Right cardiac atrium (tissue), 5 donors: ENCODE data around the gene CTSH. TPM values are rescaled to one million over a fixed set of nuclear protein-coding genes. Genes with fewer than 3 reads are reported as not detected.
"Not testable (repeated sequence)": the region's sequence is repeated elsewhere in the genome, so short reads cannot be mapped to it uniquely, and the experiment has no call there.

ENCODE experiments used
- ATAC-seq, 2 donors: fragments of 200-7000 bp; cut with Tn5 transposase; one replicate each; pipeline versions ENCODE4 v1.8.0 to v1.9.1; 2020; ENCODE audit warnings: moderate library complexity in 2 of 2, mild to moderate bottlenecking in 1 of 2
- DNase-seq, 3 donors: peaks; one replicate each; pipeline ENCODE4 v3.0.0-alpha.2; 2020
- H3K27ac ChIP-seq: one replicate; pipeline ENCODE4 v1.5.1; 2013; ENCODE audit warnings: mild to moderate bottlenecking, low read length, control low read depth, moderate library complexity
- H3K27me3 ChIP-seq: one replicate; pipeline ENCODE4 v1.6.1; 2013; ENCODE audit not compliant: control insufficient read depth, insufficient read depth
- H3K4me1 ChIP-seq: one replicate; pipeline ENCODE4 v1.6.1; 2013; ENCODE audit warnings: low read length; ENCODE audit not compliant: control insufficient read depth, insufficient read depth
- H3K4me3 ChIP-seq: one replicate; pipeline ENCODE4 v1.5.1; 2013; ENCODE audit warnings: low read length, control low read depth
- H3K9me3 ChIP-seq: one replicate; pipeline ENCODE4 v1.6.1; 2013; ENCODE audit warnings: low read length; ENCODE audit not compliant: control insufficient read depth
- WGBS: extraction: QIAGEN DNeasy Blood & Tissue Kit; methylation state at CpG from one replicate; pipeline ENCODE4 v1.1.7; 2013; 5-methylcytosine and 5-hydroxymethylcytosine counted together
- intact Hi-C, 4 donors: fragments of 100-400 bp; cut with DNase I; formaldehyde crosslinking; loops; one replicate each; pipeline versions ENCODE4 v1.11.0 to v1.14.0; 2022 to 2023
- polyA plus RNA-seq: library from polyadenylated mRNA; stranded (reverse); fragments of 200-250 nt; gene quantifications from one replicate; pipeline ENCODE4 v1.2.3, GENCODE V29; 2013
- total RNA-seq, 4 donors: library from RNA; stranded (reverse); fragmentation: NEBNext Ultra II Directional; extraction: Animal tissue kit (Norgen Biotek cat#: 25700); gene quantifications; one replicate each; pipeline ENCODE4 v1.2.1, GENCODE V29; 2021
- donor health status: healthy with polysubstance abuse.
- donor health status: DM: no; HTN: yes; CAD: no.
- donor health status: DM: no; HTN: no; CAD: no.
- donor health status: DM: no; HTN: yes; CAD: no; lungs with severe emphysema.
- donor health status: DM: yes; HTN: yes; CAD: no.

The CTSH gene
- total and polyA plus RNA-seq, 5 donors: 41.0 to 126 (median 85.5) TPM

GRCh38 chr15:78904599-78905358 lies 40.1 kb downstream of the CTSH start:
- Histone ChIP-seq H3K27me3 (no peaks in the 10 kb centered on the region), H3K9me3 (no peaks in the 10 kb centered on the region), H3K4me1 (peaks cover 4% of the 10 kb centered on the region), H3K4me3 (no peak overlapping the region), H3K27ac (no peak overlapping the region)
- intact Hi-C loops: loop anchor here in 1 of 4 donors (5.0 kb wide), 1 partner anchor 73 kb away; no protein-coding TSS in a partner anchor
- 72% methylated on average over 6 of the region's 6 CpGs for WGBS
- DNase-seq: no peak
- ATAC-seq: no peak

DNA sequence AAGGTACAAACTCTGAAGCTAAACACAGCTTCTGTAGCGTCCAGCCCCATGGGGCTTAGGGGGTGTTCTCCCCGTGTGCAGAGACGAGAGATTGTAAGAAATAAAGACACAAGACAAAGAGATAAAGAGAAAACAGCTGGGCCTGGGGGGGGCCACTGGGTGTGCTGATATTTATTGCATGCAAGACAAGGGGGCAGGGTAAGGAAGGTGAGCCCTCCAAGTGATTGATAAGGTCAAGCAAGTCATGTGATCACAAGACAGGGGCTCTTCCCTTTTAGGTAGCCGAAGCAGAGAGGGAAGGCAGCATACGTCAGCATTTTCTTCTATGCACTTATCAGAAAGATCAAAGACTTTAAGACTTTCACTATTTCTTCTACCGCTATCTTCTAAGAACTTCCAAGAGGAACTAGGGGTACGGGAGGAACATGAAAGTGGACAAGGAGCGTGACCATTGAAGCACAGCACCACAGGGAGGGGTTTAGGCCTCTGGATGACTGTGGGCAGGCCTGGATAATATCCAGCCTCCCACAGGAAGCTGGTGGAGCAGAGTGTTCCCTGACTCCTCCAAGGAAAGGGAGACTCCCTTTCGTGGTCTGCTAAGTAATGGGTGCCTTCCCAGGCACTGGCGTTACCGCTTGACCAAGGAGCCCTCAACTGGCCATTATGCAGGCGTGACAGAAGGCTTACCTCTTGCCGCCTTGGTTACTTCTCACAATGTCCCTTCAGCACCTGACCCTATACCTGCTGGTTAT lies 42.4 kb downstream of the CTSH start:
- H3K4me3 ChIP-seq, ATAC-seq, H3K4me1 ChIP-seq, H3K27me3 ChIP-seq, H3K9me3 ChIP-seq, intact Hi-C loops, H3K27ac ChIP-seq: not testable (repeated sequence)
- DNase-seq: peak in 1 of 3 donors; percentile 69
- WGBS: 56% methylated on average over 13 of the region's 13 CpGs

DNA sequence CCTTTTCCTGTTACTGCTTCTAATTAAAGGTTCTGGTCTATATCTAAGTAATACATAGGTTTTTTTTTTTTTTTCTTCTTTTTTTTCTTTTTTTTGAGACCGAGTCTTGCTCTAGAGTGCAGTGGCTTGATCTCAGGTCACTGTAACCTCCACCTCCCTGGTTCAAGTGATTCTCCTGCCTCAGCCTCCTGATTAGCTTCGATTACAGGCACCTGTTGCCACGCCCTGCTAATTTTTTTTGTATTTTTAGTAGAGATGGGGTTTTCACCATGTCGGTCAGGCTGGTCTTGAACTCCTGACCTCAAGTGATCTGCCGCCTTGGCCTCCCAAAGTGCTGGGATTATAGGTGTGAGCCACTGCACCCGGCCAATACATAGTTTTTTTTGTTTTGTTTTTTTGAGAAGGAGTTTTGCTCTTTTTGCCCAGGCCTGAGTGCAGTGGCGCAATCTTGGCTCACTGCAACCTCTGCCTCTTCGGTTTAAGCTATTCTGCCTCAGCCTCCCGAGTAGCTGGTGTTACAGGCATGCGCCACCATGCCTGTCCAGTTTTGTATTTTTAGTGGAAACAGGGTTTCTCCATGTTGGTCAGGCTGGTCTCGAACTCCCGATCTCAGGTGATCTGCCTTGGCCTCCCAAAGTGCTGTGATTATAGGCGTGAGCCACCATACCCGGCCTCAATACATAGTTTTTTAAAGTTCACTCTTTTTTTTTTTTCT lies 43.9 kb downstream of the CTSH start:
- intact Hi-C loops, H3K4me1 ChIP-seq: not testable (repeated sequence)

DNA sequence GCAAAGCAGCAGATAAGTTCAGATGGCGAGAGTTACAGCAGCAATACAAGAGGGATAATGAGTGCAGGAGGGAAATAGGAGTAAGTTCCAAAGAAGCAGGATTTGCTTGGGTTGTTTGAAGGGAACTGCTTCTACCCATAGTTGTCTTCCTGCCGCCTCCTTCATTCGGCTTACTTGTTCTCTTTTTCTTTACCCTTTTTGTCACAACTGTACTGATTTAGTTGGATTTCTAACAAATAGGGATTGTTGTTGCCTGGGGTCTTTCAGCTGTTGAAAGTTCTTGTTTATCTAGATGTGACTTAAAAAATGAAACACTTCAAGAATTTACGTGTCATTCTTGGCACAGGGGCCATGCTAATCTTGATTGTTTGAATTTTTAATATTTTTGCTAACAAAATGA lies 46.3 kb downstream of the CTSH start:
- 77% methylated on average over 4 of the region's 4 CpGs for WGBS
- no peak for ATAC-seq
- Histone ChIP-seq H3K9me3 (no peaks in the 10 kb centered on the region), H3K4me1 (peaks cover 4% of the 10 kb centered on the region), H3K27ac (no peak overlapping the region), H3K27me3 (no peaks in the 10 kb centered on the region), H3K4me3 (no peak overlapping the region)
- intact Hi-C loops: no loop called here
- DNase-seq: no peak

More for the DNA sequence above, 43.9 kb downstream of the CTSH start:
- H3K4me3 ChIP-seq, H3K27me3 ChIP-seq, H3K27ac ChIP-seq, H3K9me3 ChIP-seq, DNase-seq, ATAC-seq: not testable (repeated sequence)
- WGBS: 94% methylated on average over 14 of the region's 14 CpGs

DNA sequence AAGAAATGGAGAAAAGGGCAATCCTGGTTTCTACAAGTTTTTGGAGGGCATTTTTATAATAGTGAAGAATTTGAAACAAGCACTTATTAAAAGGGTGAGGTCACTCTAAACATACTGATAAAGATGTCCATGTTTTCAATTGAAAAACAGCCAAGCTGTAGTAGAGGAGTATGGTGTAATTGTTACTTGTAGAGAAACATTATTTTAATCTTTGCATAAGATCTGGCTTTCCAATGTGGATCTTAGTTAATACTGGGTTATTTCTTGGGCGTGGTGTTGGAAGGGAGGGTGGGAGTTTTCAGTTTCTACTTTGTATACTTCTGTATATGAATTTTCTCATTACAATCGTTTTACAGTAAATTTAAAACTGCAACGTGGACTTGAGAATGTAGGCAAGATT lies 49.4 kb downstream of the CTSH start:
- Histone ChIP-seq H3K27me3 (no peaks in the 10 kb centered on the region), H3K9me3 (no peaks in the 10 kb centered on the region), H3K4me3 (no peak overlapping the region), H3K27ac (no peak overlapping the region), H3K4me1 (no peaks in the 10 kb centered on the region)
- intact Hi-C loops: no loop called here
- 81% methylated on average over 3 of the region's 3 CpGs for WGBS
- no peak for ATAC-seq
- no peak for DNase-seq

- Histone ChIP-seq H3K27ac (no peak overlapping the region), H3K4me3 (no peak overlapping the region), H3K4me1 (no peaks in the 10 kb centered on the region), H3K27me3 (no peaks in the 10 kb centered on the region), H3K9me3 (no peaks in the 10 kb centered on the region)
- intact Hi-C loops: no loop called here
- DNase-seq (no peak), ATAC-seq (no peak)
- 72% methylated on average over 2 of the region's 2 CpGs for WGBS
Observed at GRCh38 chr15:78893538-78893937, 51.3 kb downstream of the CTSH start.

- WGBS: 73% methylated on average over 4 of the region's 4 CpGs
- H3K4me1 ChIP-seq: no peaks in the 10 kb centered on the region
- H3K27ac ChIP-seq: no peak overlapping the region
- no peaks in the 10 kb centered on the region for H3K9me3 ChIP-seq
- no peaks in the 10 kb centered on the region for H3K27me3 ChIP-seq
- ATAC-seq (no peak), DNase-seq (no peak)
- intact Hi-C loops: no loop called here
- H3K4me3 ChIP-seq: no peak overlapping the region
Observed at GRCh38 chr15:78889000-78889399, 55.8 kb downstream of the CTSH start.

- intact Hi-C loops: no loop called here
- H3K27ac ChIP-seq: no peak overlapping the region
- WGBS: 67% methylated on average over 1 of the region's 1 CpG
Observed at GRCh38 chr15:78881681-78882080, 63.2 kb downstream of the CTSH start.

GRCh38 chr15:78880813-78881212 lies 64.0 kb downstream of the CTSH start:
- Histone ChIP-seq H3K9me3 (no peaks in the 10 kb centered on the region), H3K27ac (no peak overlapping the region), H3K4me1 (peaks cover 9% of the 10 kb centered on the region), H3K4me3 (no peak overlapping the region), H3K27me3 (no peaks in the 10 kb centered on the region)
- WGBS: 86% methylated on average over 1 of the region's 1 CpG
- no peak for DNase-seq
- ATAC-seq: no peak
- intact Hi-C loops: no loop called here

More at GRCh38 chr15:78881681-78882080, 63.2 kb downstream of the CTSH start:
- no peaks in the 10 kb centered on the region for H3K9me3 ChIP-seq
- H3K27me3 ChIP-seq: no peaks in the 10 kb centered on the region
- no peak for ATAC-seq
- peaks cover 9% of the 10 kb centered on the region for H3K4me1 ChIP-seq
- H3K4me3 ChIP-seq: no peak overlapping the region
- DNase-seq: no peak

- Histone ChIP-seq H3K27ac (no peak overlapping the region), H3K27me3 (no peaks in the 10 kb centered on the region), H3K9me3 (no peaks in the 10 kb centered on the region), H3K4me1 (peaks cover 9% of the 10 kb centered on the region), H3K4me3 (no peak overlapping the region)
- no peak for DNase-seq
- intact Hi-C loops: no loop called here
- ATAC-seq: no peak
Observed at GRCh38 chr15:78880242-78880533, 64.7 kb downstream of the CTSH start.
